Measurements from ENCODE around the gene KCNAB2. TPM values are rescaled to one million over a fixed set of nuclear protein-coding genes. Genes with fewer than 3 reads are reported as not detected.

KCNAB2 gene
- polyA plus RNA-seq, 1 of the 3 experiments (the other 2 are of a cell fraction): 7.6 TPM

DNA sequence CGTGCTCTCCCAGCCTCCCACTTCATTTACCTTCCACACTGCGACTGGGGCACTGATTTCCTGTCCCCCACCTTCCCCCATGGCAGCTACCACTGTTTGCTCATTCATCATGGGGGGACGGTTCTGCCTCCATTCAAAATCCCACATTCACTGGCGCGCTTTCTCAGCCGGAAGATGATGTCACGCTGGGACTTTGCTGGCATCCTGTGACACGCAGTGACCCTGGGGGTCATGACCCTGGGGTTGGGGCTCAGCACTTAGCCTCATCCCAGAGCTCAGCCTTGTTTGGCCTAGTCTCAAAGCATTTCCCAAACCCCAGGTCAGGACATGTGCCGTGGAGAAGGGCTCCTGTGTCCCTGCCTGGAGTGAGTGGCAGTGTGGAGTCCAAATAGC, 582 bp upstream of the KCNAB2 start:
- H3K4me1 ChIP-seq (ENCODE audit: control insufficient read depth in 1 of 2, insufficient read depth in 2 of 2, low read depth in 1 of 2, low read length in 1 of 2): peaks cover 0 to 38% of the 10 kb centered on the region in 2 experiments; a peak in 1 of 4 replicates
- H3K27ac ChIP-seq (ENCODE audit: low read depth in 2 of 2, low read length in 1 of 2): no peak overlapping the region
- DNase-seq: no peak
- H3F3A ChIP-seq (replicated peaks; ENCODE audit: insufficient read depth): no peaks in the 10 kb centered on the region
- no peak overlapping the region for H3K4me3 ChIP-seq (ENCODE audit: low read depth in 2 of 2, low read length in 1 of 2)
- POLR2A ChIA-PET: interaction anchor here (1.7 kb wide), 1 partner anchor 11 kb away, joined by 4 read pairs; no protein-coding TSS in a partner anchor
- H3K4me2 ChIP-seq: no peak overlapping the region
- 61% methylated on average over 4 of the region's 9 CpGs for WGBS (ENCODE audit: low lambda C conversion rate)
- no peak overlapping the region for H3K9ac ChIP-seq
- H3K9me2 ChIP-seq: no peaks in the 10 kb centered on the region
- H4K20me1 ChIP-seq (ENCODE audit: insufficient read depth): no peaks in the 10 kb centered on the region
- CTCF ChIA-PET: interaction anchor here (0.9 to 1.5 kb wide), 5 partner anchors 11 to 163 kb away, joined by 3 to 12 read pairs (median 4); no protein-coding TSS in a partner anchor
- H3K36me3 ChIP-seq (replicated peaks in 1 of 2; ENCODE audit: control insufficient read depth in 1 of 2, insufficient read depth in 2 of 2, low read length in 1 of 2): no peaks in the 10 kb centered on the region
- no peaks in the 10 kb centered on the region for H3K27me3 ChIP-seq (ENCODE audit: insufficient read depth)
- H3K79me2 ChIP-seq (ENCODE audit: insufficient read depth): no peaks in the 10 kb centered on the region
- H2AFZ ChIP-seq (ENCODE audit: low read depth): no peak overlapping the region
- no peaks in the 10 kb centered on the region for H3K9me3 ChIP-seq
- no peak for TF ChIP-seq ELF1 (IDR thresholded peaks at IDR 0.05)
- TF ChIP-seq, protein P1, sequence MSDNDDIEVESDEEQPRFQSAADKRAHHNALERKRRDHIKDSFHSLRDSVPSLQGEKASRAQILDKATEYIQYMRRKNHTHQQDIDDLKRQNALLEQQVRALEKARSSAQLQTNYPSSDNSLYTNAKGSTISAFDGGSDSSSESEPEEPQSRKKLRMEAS (IDR thresholded peaks at IDR 0.05; ENCODE audit: low read depth): no peak
- no peak for TF ChIP-seq RXRA (IDR thresholded peaks at IDR 0.05; ENCODE audit: borderline replicate concordance, low read depth)
- no peak for TF ChIP-seq MXI1 (IDR thresholded peaks at IDR 0.05; ENCODE audit: low read depth, low read length)
- TF ChIP-seq TAF1 (IDR thresholded peaks at IDR 0.05; ENCODE audit: borderline replicate concordance, low read depth, low read length): no peak
- TF ChIP-seq CHD2 (IDR thresholded peaks at IDR 0.05; ENCODE audit: low read length, partially characterized antibody): no peak
- TF ChIP-seq, protein P2, sequence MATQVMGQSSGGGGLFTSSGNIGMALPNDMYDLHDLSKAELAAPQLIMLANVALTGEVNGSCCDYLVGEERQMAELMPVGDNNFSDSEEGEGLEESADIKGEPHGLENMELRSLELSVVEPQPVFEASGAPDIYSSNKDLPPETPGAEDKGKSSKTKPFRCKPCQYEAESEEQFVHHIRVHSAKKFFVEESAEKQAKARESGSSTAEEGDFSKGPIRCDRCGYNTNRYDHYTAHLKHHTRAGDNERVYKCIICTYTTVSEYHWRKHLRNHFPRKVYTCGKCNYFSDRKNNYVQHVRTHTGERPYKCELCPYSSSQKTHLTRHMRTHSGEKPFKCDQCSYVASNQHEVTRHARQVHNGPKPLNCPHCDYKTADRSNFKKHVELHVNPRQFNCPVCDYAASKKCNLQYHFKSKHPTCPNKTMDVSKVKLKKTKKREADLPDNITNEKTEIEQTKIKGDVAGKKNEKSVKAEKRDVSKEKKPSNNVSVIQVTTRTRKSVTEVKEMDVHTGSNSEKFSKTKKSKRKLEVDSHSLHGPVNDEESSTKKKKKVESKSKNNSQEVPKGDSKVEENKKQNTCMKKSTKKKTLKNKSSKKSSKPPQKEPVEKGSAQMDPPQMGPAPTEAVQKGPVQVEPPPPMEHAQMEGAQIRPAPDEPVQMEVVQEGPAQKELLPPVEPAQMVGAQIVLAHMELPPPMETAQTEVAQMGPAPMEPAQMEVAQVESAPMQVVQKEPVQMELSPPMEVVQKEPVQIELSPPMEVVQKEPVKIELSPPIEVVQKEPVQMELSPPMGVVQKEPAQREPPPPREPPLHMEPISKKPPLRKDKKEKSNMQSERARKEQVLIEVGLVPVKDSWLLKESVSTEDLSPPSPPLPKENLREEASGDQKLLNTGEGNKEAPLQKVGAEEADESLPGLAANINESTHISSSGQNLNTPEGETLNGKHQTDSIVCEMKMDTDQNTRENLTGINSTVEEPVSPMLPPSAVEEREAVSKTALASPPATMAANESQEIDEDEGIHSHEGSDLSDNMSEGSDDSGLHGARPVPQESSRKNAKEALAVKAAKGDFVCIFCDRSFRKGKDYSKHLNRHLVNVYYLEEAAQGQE (IDR thresholded peaks at IDR 0.05; ENCODE audit: low read depth, low read length): no peak
- no peak for TF ChIP-seq TCF12 (IDR thresholded peaks at IDR 0.05)
- TF ChIP-seq EP300 (IDR thresholded peaks at IDR 0.05; ENCODE audit: borderline replicate concordance in 1 of 2, low read depth in 1 of 2, low read length in 1 of 2): no peak
- TF ChIP-seq, protein P3, sequence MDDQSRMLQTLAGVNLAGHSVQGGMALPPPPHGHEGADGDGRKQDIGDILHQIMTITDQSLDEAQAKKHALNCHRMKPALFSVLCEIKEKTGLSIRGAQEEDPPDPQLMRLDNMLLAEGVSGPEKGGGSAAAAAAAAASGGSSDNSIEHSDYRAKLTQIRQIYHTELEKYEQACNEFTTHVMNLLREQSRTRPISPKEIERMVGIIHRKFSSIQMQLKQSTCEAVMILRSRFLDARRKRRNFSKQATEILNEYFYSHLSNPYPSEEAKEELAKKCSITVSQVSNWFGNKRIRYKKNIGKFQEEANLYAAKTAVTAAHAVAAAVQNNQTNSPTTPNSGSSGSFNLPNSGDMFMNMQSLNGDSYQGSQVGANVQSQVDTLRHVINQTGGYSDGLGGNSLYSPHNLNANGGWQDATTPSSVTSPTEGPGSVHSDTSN (IDR thresholded peaks at IDR 0.05): no peak
- no peak for TF ChIP-seq TEAD4 (IDR thresholded peaks at IDR 0.05; ENCODE audit: borderline replicate concordance, insufficient read depth)
- TF ChIP-seq FOXJ3 (CRISPR knock-in tag; IDR thresholded peaks at IDR 0.05): no peak
- TF ChIP-seq GABPA (IDR thresholded peaks at IDR 0.05; ENCODE audit: low read depth): no peak

DNA sequence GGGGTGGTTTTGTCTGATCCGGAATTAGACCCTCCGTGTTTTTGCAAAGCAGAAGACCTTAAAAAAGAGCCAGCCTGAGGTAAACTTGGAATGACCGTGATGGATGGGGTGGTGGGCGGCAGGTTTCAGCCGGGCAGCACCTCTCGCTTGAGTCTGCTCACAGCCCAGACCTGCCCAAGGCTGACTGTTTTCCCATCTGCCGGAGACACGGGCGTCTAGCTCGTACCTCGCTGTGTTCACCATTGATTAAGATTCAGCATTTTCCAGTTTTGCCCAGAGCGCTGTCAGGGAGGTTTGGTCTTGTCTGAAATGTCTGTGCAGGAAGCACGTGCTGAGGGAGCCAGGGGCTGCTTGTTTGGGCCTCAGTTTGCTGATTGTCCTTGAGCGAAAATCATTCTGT, 591 bp downstream of the KCNAB2 start:
- H3K79me2 ChIP-seq (ENCODE audit: insufficient read depth): no peaks in the 10 kb centered on the region
- no peaks in the 10 kb centered on the region for H3F3A ChIP-seq (replicated peaks; ENCODE audit: insufficient read depth)
- no peak overlapping the region for H3K27ac ChIP-seq (ENCODE audit: low read depth in 2 of 2, low read length in 1 of 2)
- 72% methylated on average over 14 of the region's 14 CpGs for WGBS (ENCODE audit: low lambda C conversion rate)
- H4K20me1 ChIP-seq (ENCODE audit: insufficient read depth): no peaks in the 10 kb centered on the region
- no peak overlapping the region for H3K9ac ChIP-seq
- no peaks in the 10 kb centered on the region for H3K9me3 ChIP-seq
- no peaks in the 10 kb centered on the region for H3K36me3 ChIP-seq (replicated peaks in 1 of 2; ENCODE audit: control insufficient read depth in 1 of 2, insufficient read depth in 2 of 2, low read length in 1 of 2)
- no peak for DNase-seq
- no peak overlapping the region for H3K4me3 ChIP-seq (ENCODE audit: low read depth in 2 of 2, low read length in 1 of 2)
- CTCF ChIA-PET: interaction anchor here (1.4 kb wide), 1 partner anchor 162 kb away, joined by 3 read pairs; no protein-coding TSS in a partner anchor
- H2AFZ ChIP-seq (ENCODE audit: low read depth): no peak overlapping the region
- peaks cover 0 to 37% of the 10 kb centered on the region in 2 experiments; a peak in 1 of 4 replicates for H3K4me1 ChIP-seq (ENCODE audit: control insufficient read depth in 1 of 2, insufficient read depth in 2 of 2, low read depth in 1 of 2, low read length in 1 of 2)
- POLR2A ChIA-PET: interaction anchor here (1.7 kb wide), 1 partner anchor 12 kb away, joined by 4 read pairs; no protein-coding TSS in a partner anchor
- H3K27me3 ChIP-seq (ENCODE audit: insufficient read depth): no peaks in the 10 kb centered on the region
- H3K4me2 ChIP-seq: no peak overlapping the region
- no peaks in the 10 kb centered on the region for H3K9me2 ChIP-seq
- no peak for TF ChIP-seq NFIC (IDR thresholded peaks at IDR 0.05; ENCODE audit: borderline replicate concordance)
- TF ChIP-seq, protein P3 (IDR thresholded peaks at IDR 0.05): no peak
